Kidney (tissue), 14 donors: Measurements from ENCODE around the gene MCM3AP. TPM values are rescaled to one million over a fixed set of nuclear protein-coding genes. Genes with fewer than 3 reads are reported as not detected.

Source experiments
- DNase-seq, 5 donors: peaks; one replicate each; pipeline ENCODE4 v3.0.0-alpha.2; 2013 to 2020
- FAIRE-seq: peaks from 2 replicates; lab custom pipeline; 2012; peaks lifted over from hg19 to GRCh38; lab: Jason Lieb, UNC
- H3K27ac ChIP-seq, 2 donors: one replicate each; pipeline ENCODE4 v1.7.0; 2013; ENCODE audit warnings: low read depth in 2 of 2, low read length in 2 of 2, inconsistent platforms in 1 of 2
- H3K27me3 ChIP-seq: one replicate; pipeline ENCODE4 v1.7.1; 2013; ENCODE audit warnings: low read length, inconsistent platforms; ENCODE audit not compliant: control insufficient read depth, insufficient read depth
- H3K36me3 ChIP-seq, 3 donors: one replicate each; pipeline versions ENCODE4 v1.7.0 to v1.7.1; 2013; ENCODE audit warnings: low read length in 3 of 3, control low read depth in 1 of 3, inconsistent platforms in 1 of 3; ENCODE audit not compliant: insufficient read depth in 3 of 3, control insufficient read depth in 2 of 3
- H3K4me1 ChIP-seq, 3 donors: one replicate each; pipeline versions ENCODE4 v1.7.0 to v1.7.1; 2013; ENCODE audit warnings: low read length in 3 of 3, inconsistent platforms in 1 of 3, low read depth in 1 of 3; ENCODE audit not compliant: control insufficient read depth in 2 of 3, insufficient read depth in 2 of 3
- H3K4me3 ChIP-seq, 3 donors: one replicate each; pipeline versions ENCODE4 v1.7.0 to v1.8.1; 2013; ENCODE audit warnings: low read length in 3 of 3, control low read depth in 1 of 3, inconsistent platforms in 1 of 3
- H3K9ac ChIP-seq, 3 donors: one replicate each; pipeline versions ENCODE4 v1.7.0 to v1.7.1; 2013; ENCODE audit warnings: low read length in 3 of 3, control low read depth in 1 of 3, inconsistent platforms in 1 of 3
- H3K9me3 ChIP-seq, 3 donors: one replicate each; pipeline versions ENCODE4 v1.7.0 to v1.7.1; 2013; ENCODE audit warnings: low read length in 3 of 3, control low read depth in 1 of 3, inconsistent platforms in 1 of 3; ENCODE audit not compliant: control insufficient read depth in 2 of 3, insufficient read depth in 1 of 3
- CTCF ChIP-seq: IDR thresholded peaks from 3 replicates; pipeline ENCODE4 v1.5.1; 2012; ENCODE audit warnings: mild to moderate bottlenecking, moderate library complexity, borderline replicate concordance; ENCODE audit not compliant: insufficient read depth; ENCODE audit errors: extremely low read depth
- intact Hi-C: fragments of 100-400 bp; cut with DNase I; formaldehyde crosslinking; loops from one replicate; pipeline ENCODE4 v1.11.1; 2022
- polyA plus RNA-seq: library from polyadenylated mRNA; stranded (reverse); fragments of 350-450 nt; fragmentation: Illumina TruSeq; extraction: RNeasy Lipid Tissue Mini Kit (QIAGEN cat#74804); gene quantifications from one replicate; pipeline ENCODE4 v1.2.3, GENCODE V29; 2014; ENCODE audit warnings: low read depth, low replicate concordance; ENCODE audit not compliant: insufficient read depth
- total RNA-seq: library from RNA; stranded (reverse); fragmentation: NEBNext Ultra II Directional; extraction: Animal tissue kit (Norgen Biotek cat#: 25700); gene quantifications from one replicate; pipeline ENCODE4 v1.2.1, GENCODE V29; 2021
- donor health status: control.
- donor health status: control.
- donor health status: control.
- donor health status: control.
- donor health status: control.
- donor health status: DM: yes; HTN: yes; CAD: no.
- donor health status: Normal renal cell carcinoma (clear cell type).

Gene MCM3AP
- total and polyA plus RNA-seq, 2 donors from 2014 or later = 29.0 to 101 TPM

- intact Hi-C loops = no loop called here
Measured at GRCh38 chr21:46194374-46195334, 90.8 kb downstream of the MCM3AP start.

GRCh38 chr21:46193829-46194373 lies 91.5 kb downstream of the MCM3AP start:
- Histone ChIP-seq H3K9me3 (no peaks in the 10 kb centered on the region), H3K27ac (no peak overlapping the region), H3K27me3 (no peaks in the 10 kb centered on the region), H3K4me3 (no peak overlapping the region), H3K9ac (no peak overlapping the region), H3K36me3 (peaks cover 7 to 28% (median 25%) of the 10 kb centered on the region in 3 donors), H3K4me1 (peaks cover 0 to under 1% (median 0%) of the 10 kb centered on the region in 3 donors)
- intact Hi-C loops = no loop called here
- FAIRE-seq (no peak), DNase-seq (peak in 1 of 5 donors; percentile 31)
- no peak for TF ChIP-seq CTCF

More at GRCh38 chr21:46194374-46195334, 90.8 kb downstream of the MCM3AP start:
- Histone ChIP-seq H3K27me3 (no peaks in the 10 kb centered on the region), H3K9me3 (no peaks in the 10 kb centered on the region), H3K36me3 (peaks cover 10 to 31% (median 29%) of the 10 kb centered on the region in 3 donors), H3K9ac (no peak overlapping the region), H3K4me1 (no peaks in the 10 kb centered on the region), H3K27ac (no peak overlapping the region), H3K4me3 (no peak overlapping the region)
- no peak for FAIRE-seq
- peak in 2 of 5 donors; percentile 16 to 58 for DNase-seq
- TF ChIP-seq CTCF = no peak

- no peak overlapping the region for H3K9ac ChIP-seq
- FAIRE-seq (no peak), DNase-seq (peak in 2 of 5 donors; percentile 35 to 58)
- H3K4me1 ChIP-seq = peaks cover 0 to 4% (median 0%) of the 10 kb centered on the region in 3 donors
- no peaks in the 10 kb centered on the region for H3K9me3 ChIP-seq
- no peak for TF ChIP-seq CTCF
- H3K27me3 ChIP-seq = no peaks in the 10 kb centered on the region
- intact Hi-C loops = no loop called here
- H3K27ac ChIP-seq = no peak overlapping the region
- H3K36me3 ChIP-seq = peaks cover 7 to 28% (median 25%) of the 10 kb centered on the region in 3 donors
- H3K4me3 ChIP-seq = no peak overlapping the region
Measured at GRCh38 chr21:46191686-46192575, 93.5 kb downstream of the MCM3AP start.
